B cell (primary cell): ENCODE measurements around the gene XYLT2. TPM values are rescaled to one million over a fixed set of nuclear protein-coding genes. Genes with fewer than 3 reads are reported as not detected.

ENCODE experiments used
- ATAC-seq: fragments of 200-7000 bp; cut with Tn5 transposase; one replicate; pipeline ENCODE4 v1.10.0; 2021; ENCODE audit warnings: low read depth, mild to moderate bottlenecking, moderate number of reproducible peaks, moderate library complexity
- CTCF ChIA-PET: fragments of 350-600 bp; sonication (Branson Sonifier 250); formaldehyde crosslinking; loops from one replicate; lab custom pipeline; 2021; ENCODE audit warnings: antibody characterized with exemption, inconsistent platforms; lab: Charles Lee
- POLR2A ChIA-PET: fragments of 350-600 bp; sonication (Branson Sonifier 250); formaldehyde crosslinking; loops from one replicate; lab custom pipeline; 2021; ENCODE audit warnings: antibody characterized with exemption; lab: Charles Lee
- DNase-seq: peaks from one replicate; pipeline ENCODE4 v3.0.0; 2013
- H2AFZ ChIP-seq: 2 replicates; pipeline ENCODE4 v1.6.1; 2012; ENCODE audit warnings: mild to moderate bottlenecking, low read depth, low read length; ENCODE audit not compliant: insufficient read depth, poor library complexity, severe bottlenecking
- H3K27ac ChIP-seq, 2 donors: 1 replicate in 1 of 2; 2 replicates in 1 of 2; pipeline ENCODE4 v1.5.1; 2012 to 2013; ENCODE audit warnings: low read length in 2 of 2, mild to moderate bottlenecking in 2 of 2, moderate library complexity in 1 of 2
- H3K27me3 ChIP-seq, 4 experiments: fragments of 200-600 bp in 1 of 4; sonication (generic) in 1 of 4; replicated peaks in 1 of 4; 1 replicate in 2 of 4; 2 replicates in 2 of 4; pipeline versions ENCODE4 v1.6.1 to v1.7.0; 2013 to 2016; ENCODE audit warnings: low read length in 3 of 4, mild to moderate bottlenecking in 2 of 4, mixed read lengths in 1 of 4, moderate library complexity in 1 of 4; ENCODE audit not compliant: insufficient read depth in 4 of 4, control insufficient read depth in 3 of 4; ENCODE audit errors: control extremely low read depth in 1 of 4
- H3K36me3 ChIP-seq, 2 experiments: replicated peaks in 1 of 2; 1 replicate in 1 of 2; 2 replicates in 1 of 2; pipeline versions ENCODE4 v1.6.1 to v1.7.1; 2013; ENCODE audit warnings: low read length in 1 of 2; ENCODE audit not compliant: insufficient read depth in 2 of 2, control insufficient read depth in 1 of 2; ENCODE audit errors: control extremely low read depth in 1 of 2, extremely low read depth in 1 of 2
- H3K4me1 ChIP-seq, 2 donors: fragments of 200-600 bp in 1 of 2; sonication (generic) in 1 of 2; 1 replicate in 1 of 2; 2 replicates in 1 of 2; pipeline versions ENCODE4 v1.5.1 to v1.6.1; 2013 to 2017; ENCODE audit warnings: low read length in 2 of 2; ENCODE audit not compliant: control insufficient read depth in 2 of 2, insufficient read depth in 2 of 2
- H3K4me2 ChIP-seq: replicated peaks from 2 replicates; pipeline ENCODE3; 2012; ENCODE audit warnings: mild to moderate bottlenecking, low read depth, low read length; ENCODE audit not compliant: poor library complexity, severe bottlenecking
- H3K4me3 ChIP-seq, 5 experiments: fragments of 200-600 bp in 1 of 5; sonication (generic) in 1 of 5; 1 replicate in 3 of 5; 2 replicates in 2 of 5; pipeline versions ENCODE4 v1.5.1 to v1.7.0; 2011 to 2016; ENCODE audit warnings: low read length in 4 of 5, mild to moderate bottlenecking in 4 of 5, low read depth in 2 of 5, control low read depth in 1 of 5, moderate library complexity in 1 of 5; ENCODE audit not compliant: insufficient read depth in 1 of 5; ENCODE audit errors: control extremely low read depth in 1 of 5, extremely low read depth in 1 of 5
- H3K79me2 ChIP-seq: fragments of 200-600 bp; sonication (generic); one replicate; pipeline ENCODE4 v1.6.0; 2016; ENCODE audit warnings: low read length; ENCODE audit not compliant: control insufficient read depth, insufficient read depth
- H3K9ac ChIP-seq: fragments of 200-600 bp; sonication (generic); 2 replicates; pipeline ENCODE4 v1.6.1; 2017; ENCODE audit warnings: mild to moderate bottlenecking, low read length, moderate library complexity
- H3K9me3 ChIP-seq, 3 donors: one replicate each; pipeline versions ENCODE4 v1.6.1 to v1.7.1; 2013; ENCODE audit warnings: low read length in 2 of 3; ENCODE audit not compliant: control insufficient read depth in 2 of 3, insufficient read depth in 1 of 3; ENCODE audit errors: control extremely low read depth in 1 of 3
- H4K20me1 ChIP-seq: 2 replicates; pipeline ENCODE4 v1.6.0; 2012; ENCODE audit warnings: mild to moderate bottlenecking, low read length; ENCODE audit not compliant: insufficient read depth, control insufficient read depth, poor library complexity, severe bottlenecking
- H3K27ac Mint-ChIP-seq: one replicate; pipeline ENCODE4 v1.8.0; 2021; ENCODE audit warnings: mixed read lengths
- H3K27me3 Mint-ChIP-seq: one replicate; pipeline ENCODE4 v1.8.0; 2021; ENCODE audit warnings: mixed read lengths
- H3K4me1 Mint-ChIP-seq: one replicate; pipeline ENCODE4 v1.8.0; 2021; ENCODE audit warnings: mixed read lengths
- H3K4me3 Mint-ChIP-seq: one replicate; pipeline ENCODE4 v1.8.0; 2021; ENCODE audit warnings: mixed read lengths
- H3K9me3 Mint-ChIP-seq: one replicate; pipeline ENCODE4 v1.8.0; 2022; ENCODE audit warnings: mixed read lengths; ENCODE audit not compliant: insufficient read depth
- EZH2 ChIP-seq: IDR thresholded peaks from 2 replicates; pipeline ENCODE4 v1.6.1; 2012; ENCODE audit warnings: borderline replicate concordance, low read depth, mild to moderate bottlenecking, moderate library complexity, low read length; ENCODE audit not compliant: insufficient read depth, poor library complexity, severe bottlenecking
- WGBS: methylation state at CpG from one replicate; pipeline ENCODE4 v1.1.5; 2013; ENCODE audit warnings: missing lambda C conversion rate; ENCODE audit not compliant: insufficient coverage; 5-methylcytosine and 5-hydroxymethylcytosine counted together
- intact Hi-C: fragments of 100-400 bp; cut with micrococcal nuclease; formaldehyde crosslinking; loops from one replicate; pipeline ENCODE4 v1.10.0; 2022
- polyA plus RNA-seq: library from polyadenylated mRNA; depleted of rRNA; stranded (reverse); fragments of >200 nt; gene quantifications from 2 replicates; pipeline ENCODE4 v1.2.3, GENCODE V29; 2012
- total RNA-seq, 2 donors: library from RNA; stranded (reverse); fragments of 120-200 nt in 1 of 2; gene quantifications; 1 replicate in 1 of 2; 2 replicates in 1 of 2; pipeline versions ENCODE4 v1.2.3 to v1.2.4, GENCODE V29; 2013 to 2022
- TF ChIP-seq, protein P1 (sequence below): fragments of 200-600 bp; IDR thresholded peaks from one replicate; pipeline ENCODE4 v1.8.0; 2022; ENCODE audit warnings: antibody characterized with exemption, mild to moderate bottlenecking

XYLT2 gene
- total and polyA plus RNA-seq, 2 donors (not counting 1 experiment from before 2014, with no cell fraction given) = 21.5 to 29.9 TPM

DNA sequence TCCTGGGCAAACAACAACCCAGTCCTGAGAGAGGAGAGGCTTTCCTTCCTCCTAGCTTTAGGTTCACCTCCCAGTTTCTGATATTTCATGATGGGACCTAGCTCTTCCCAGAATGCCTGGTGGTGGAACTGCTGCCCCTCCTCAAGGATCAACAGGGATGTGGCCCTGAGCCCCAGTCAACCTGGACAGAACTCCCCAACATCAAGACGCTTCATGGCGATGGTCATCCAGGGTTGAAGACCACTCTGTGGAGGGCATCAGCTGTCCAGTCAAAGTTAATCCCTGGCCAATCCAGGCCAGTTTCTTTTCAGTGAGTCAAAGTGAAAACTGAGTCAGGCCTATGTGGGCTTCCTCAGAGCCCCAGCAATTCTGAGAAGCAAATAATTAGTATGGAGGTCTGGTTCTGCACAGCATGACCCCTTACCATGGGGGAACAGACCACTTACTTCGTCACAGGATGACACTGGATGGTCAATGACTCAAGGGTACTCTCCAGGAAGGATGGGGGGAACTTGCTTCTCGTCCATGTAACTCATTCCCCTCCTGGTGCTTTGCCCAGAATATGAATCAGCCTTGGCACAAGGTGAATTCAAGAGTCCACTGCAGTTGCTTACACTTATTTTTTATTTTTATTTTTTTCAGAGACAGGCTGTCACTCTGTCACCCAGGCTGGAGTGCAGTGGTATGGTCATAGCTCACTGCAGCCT, 14.7 kb upstream of the XYLT2 start:
- WGBS = 82% methylated on average over 4 of the region's 4 CpGs
- Histone ChIP-seq H3K4me2 (no peak overlapping the region), H3K36me3 (no peaks in the 10 kb centered on the region), H2AFZ (no peak overlapping the region), H3K4me3 (no peak overlapping the region), H3K27me3 (peaks cover 0 to 3% (median 0%) of the 10 kb centered on the region in 4 experiments), H3K9ac (no peak overlapping the region), H3K27ac (no peak overlapping the region), H3K4me1 (no peaks in the 10 kb centered on the region), H3K79me2 (no peaks in the 10 kb centered on the region), H3K9me3 (peaks cover 0 to 3% (median 0%) of the 10 kb centered on the region in 3 donors), H4K20me1 (no peaks in the 10 kb centered on the region)
- intact Hi-C loops = no loop called here
- Mint-ChIP-seq H3K9me3 (no peaks in the 10 kb centered on the region), H3K27ac (no peak overlapping the region), H3K4me1 (no peaks in the 10 kb centered on the region), H3K27me3 (peaks cover 12% of the 10 kb centered on the region), H3K4me3 (no peak overlapping the region)
- CTCF ChIA-PET = no interaction called here
- POLR2A ChIA-PET = no interaction called here
- TF ChIP-seq EZH2 = no peak
- TF ChIP-seq, protein P1, sequence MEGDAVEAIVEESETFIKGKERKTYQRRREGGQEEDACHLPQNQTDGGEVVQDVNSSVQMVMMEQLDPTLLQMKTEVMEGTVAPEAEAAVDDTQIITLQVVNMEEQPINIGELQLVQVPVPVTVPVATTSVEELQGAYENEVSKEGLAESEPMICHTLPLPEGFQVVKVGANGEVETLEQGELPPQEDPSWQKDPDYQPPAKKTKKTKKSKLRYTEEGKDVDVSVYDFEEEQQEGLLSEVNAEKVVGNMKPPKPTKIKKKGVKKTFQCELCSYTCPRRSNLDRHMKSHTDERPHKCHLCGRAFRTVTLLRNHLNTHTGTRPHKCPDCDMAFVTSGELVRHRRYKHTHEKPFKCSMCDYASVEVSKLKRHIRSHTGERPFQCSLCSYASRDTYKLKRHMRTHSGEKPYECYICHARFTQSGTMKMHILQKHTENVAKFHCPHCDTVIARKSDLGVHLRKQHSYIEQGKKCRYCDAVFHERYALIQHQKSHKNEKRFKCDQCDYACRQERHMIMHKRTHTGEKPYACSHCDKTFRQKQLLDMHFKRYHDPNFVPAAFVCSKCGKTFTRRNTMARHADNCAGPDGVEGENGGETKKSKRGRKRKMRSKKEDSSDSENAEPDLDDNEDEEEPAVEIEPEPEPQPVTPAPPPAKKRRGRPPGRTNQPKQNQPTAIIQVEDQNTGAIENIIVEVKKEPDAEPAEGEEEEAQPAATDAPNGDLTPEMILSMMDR = no peak
- ATAC-seq = no peak
- no peak for DNase-seq

DNA sequence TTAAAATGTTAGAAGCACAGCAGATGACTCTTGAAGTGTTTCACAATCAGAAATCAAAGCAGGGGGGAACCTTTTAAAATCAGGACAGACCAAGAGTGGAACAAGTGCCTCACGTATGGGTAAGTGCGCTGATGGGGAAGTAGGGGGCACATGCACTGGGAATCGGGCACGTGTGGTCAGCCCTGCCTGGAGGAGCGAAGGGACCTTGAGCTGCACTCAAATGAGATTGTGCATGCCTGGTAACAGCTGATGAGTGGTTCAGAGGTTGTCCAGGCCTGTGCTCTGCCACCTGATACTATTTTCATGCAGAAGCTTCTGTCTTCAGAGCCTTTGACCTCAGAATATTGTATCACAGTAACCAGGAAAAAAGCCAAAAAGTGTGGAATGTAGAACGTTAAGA, 13.7 kb upstream of the XYLT2 start:
- WGBS = 76% methylated on average over 5 of the region's 6 CpGs
- CTCF ChIA-PET = no interaction called here

More for the DNA sequence above, 13.7 kb upstream of the XYLT2 start:
- H3K4me1 Mint-ChIP-seq = no peaks in the 10 kb centered on the region
- H3K27ac ChIP-seq = no peak overlapping the region
- H3K9ac ChIP-seq = no peak overlapping the region
- H3K27me3 ChIP-seq = peaks cover 0 to 3% (median 0%) of the 10 kb centered on the region in 4 experiments
- H3K27me3 Mint-ChIP-seq = peaks cover 12% of the 10 kb centered on the region
- H3K4me2 ChIP-seq = no peak overlapping the region
- intact Hi-C loops = no loop called here
- no peaks in the 10 kb centered on the region for H3K79me2 ChIP-seq
- H3K9me3 Mint-ChIP-seq = no peaks in the 10 kb centered on the region
- no peaks in the 10 kb centered on the region for H3K36me3 ChIP-seq
- no peak for DNase-seq
- H3K9me3 ChIP-seq = peaks cover 0 to 3% (median 0%) of the 10 kb centered on the region in 3 donors
- no peak for ATAC-seq
- H3K4me3 Mint-ChIP-seq = no peak overlapping the region
- TF ChIP-seq, protein P1 = no peak
- TF ChIP-seq EZH2 = no peak
- no peaks in the 10 kb centered on the region for H3K4me1 ChIP-seq
- H4K20me1 ChIP-seq = no peaks in the 10 kb centered on the region
- POLR2A ChIA-PET = no interaction called here
- H3K4me3 ChIP-seq = no peak overlapping the region
- H3K27ac Mint-ChIP-seq = no peak overlapping the region
- no peak overlapping the region for H2AFZ ChIP-seq
